HCT116 (cell line): ENCODE results near the gene FBXL19. TPM values are rescaled to one million over a fixed set of nuclear protein-coding genes. Genes with fewer than 3 reads are reported as not detected.

ENCODE experiments used
- ATAC-seq: fragments of 200-7000 bp; cut with Tn5 transposase; 2 replicates; pipeline ENCODE4 v1.9.1; 2020; ENCODE audit warnings: mild to moderate bottlenecking, moderate library complexity
- BruUV-seq: library from RNA; stranded (reverse); fragments of 400-500 nt; replicated peaks from 2 replicates; lab custom pipeline; 2021; lab: Mats Ljungman, UMichigan
- CTCF ChIA-PET: fragments of 300-600 bp; sonication (Branson Sonifier 250); formaldehyde crosslinking; loops from one replicate; lab custom pipeline; 2021; ENCODE audit warnings: antibody characterized with exemption; lab: Charles Lee
- POLR2A ChIA-PET: fragments of 300-600, 350-600 bp; sonication (Branson Sonifier 250); formaldehyde crosslinking; loops from one replicate; lab custom pipeline; 2021; ENCODE audit warnings: antibody characterized with exemption; lab: Charles Lee
- RAD21 ChIA-PET, 2 experiments: fragments of 300-600 bp; sonication (Branson Sonifier 250); formaldehyde crosslinking; loops; one replicate each; lab custom pipeline; 2023; ENCODE audit warnings: low total read pairs in 2 of 2; ENCODE audit not compliant: uncharacterized antibody in 2 of 2, unreplicated experiment in 2 of 2, low non-redundant PET in 1 of 2; lab: Charles Lee
- DNase-seq: peaks from one replicate; pipeline ENCODE4 v3.0.0-alpha.2; 2010; ENCODE audit warnings: low read depth, low spot score
- H2AFZ ChIP-seq: fragments of 200-600 bp; shearing (Covaris generic), sonication (generic); 2 replicates; pipeline ENCODE4 v1.6.1; 2017; ENCODE audit warnings: low read depth, mixed run types, mixed read lengths, antibody characterized with exemption, low read length; ENCODE audit not compliant: poor library complexity, severe bottlenecking
- H3K27ac ChIP-seq: 2 replicates; pipeline ENCODE4 v1.5.1; 2012; ENCODE audit warnings: low read depth, low read length
- H3K27me3 ChIP-seq: fragments of 200-600 bp; sonication (generic); 2 replicates; pipeline ENCODE4 v1.6.1; 2016; ENCODE audit warnings: mixed run types, low read length, mixed read lengths; ENCODE audit not compliant: insufficient read depth
- H3K36me3 ChIP-seq, 2 experiments: fragments of 200-500 bp in 1 of 2; fragments of 200-600 bp in 1 of 2; sonication (Bioruptor generic) in 1 of 2; sonication (generic) in 1 of 2; 2 replicates each; pipeline versions ENCODE4 v1.5.1 to v1.6.1; 2014 to 2016; ENCODE audit warnings: low read length in 2 of 2, inconsistent platforms in 1 of 2, mixed read lengths in 1 of 2, mixed run types in 1 of 2; ENCODE audit not compliant: insufficient read depth in 2 of 2, control insufficient read depth in 1 of 2
- H3K4me1 ChIP-seq, 2 experiments: fragments of 200-600 bp in 1 of 2; sonication (generic) in 1 of 2; 2 replicates each; pipeline versions ENCODE4 v1.5.1 to v1.6.1; 2012 to 2017; ENCODE audit warnings: low read length in 2 of 2, inconsistent platforms in 1 of 2, mild to moderate bottlenecking in 1 of 2, mixed read lengths in 1 of 2, mixed run types in 1 of 2, moderate library complexity in 1 of 2; ENCODE audit not compliant: insufficient read depth in 2 of 2, control insufficient read depth in 1 of 2
- H3K4me2 ChIP-seq: fragments of 200-600 bp; sonication (generic); 2 replicates; pipeline ENCODE4 v1.6.1; 2017; ENCODE audit warnings: mixed run types, low read length, mixed read lengths
- H3K4me3 ChIP-seq, 2 experiments: fragments of 200-600 bp in 1 of 2; sonication (generic) in 1 of 2; replicated peaks in 1 of 2; 2 replicates each; pipeline ENCODE4 v1.5.1; 2011 to 2016; ENCODE audit warnings: low read length in 2 of 2, control low read depth in 1 of 2, low read depth in 1 of 2, mild to moderate bottlenecking in 1 of 2, mixed read lengths in 1 of 2, mixed run types in 1 of 2
- H3K79me2 ChIP-seq: fragments of 200-600 bp; sonication (generic); 2 replicates; pipeline ENCODE4 v1.6.1; 2017; ENCODE audit warnings: mild to moderate bottlenecking, mixed run types, low read length, moderate library complexity, mixed read lengths; ENCODE audit not compliant: insufficient read depth
- H3K9ac ChIP-seq: fragments of 200-600 bp; sonication (generic); 2 replicates; pipeline ENCODE4 v1.6.1; 2016; ENCODE audit warnings: low read length, mixed read lengths
- H3K9me2 ChIP-seq: fragments of 200-600 bp; sonication (generic), shearing (Covaris generic); 2 replicates; pipeline ENCODE4 v1.6.1; 2017; ENCODE audit warnings: mixed run types, mild to moderate bottlenecking, moderate library complexity; ENCODE audit not compliant: insufficient read depth
- H3K9me3 ChIP-seq, 2 experiments: fragments of 200-500 bp in 1 of 2; fragments of 200-600 bp in 1 of 2; sonication (Bioruptor generic) in 1 of 2; sonication (generic) in 1 of 2; 2 replicates each; pipeline ENCODE4 v1.6.1; 2014 to 2017; ENCODE audit warnings: low read length in 2 of 2, mixed read lengths in 2 of 2, inconsistent platforms in 1 of 2, low read depth in 1 of 2, mild to moderate bottlenecking in 1 of 2, mixed run types in 1 of 2, moderate library complexity in 1 of 2; ENCODE audit not compliant: control insufficient read depth in 1 of 2, insufficient read depth in 1 of 2
- H4K20me1 ChIP-seq: fragments of 200-600 bp; sonication (generic), shearing (Covaris generic); 2 replicates; pipeline ENCODE4 v1.6.1; 2017; ENCODE audit warnings: mixed run types, mild to moderate bottlenecking, moderate library complexity; ENCODE audit not compliant: insufficient read depth
- CBX3 ChIP-seq: IDR thresholded peaks from 2 replicates; pipeline ENCODE4 v1.6.1; 2012; ENCODE audit warnings: low read depth
- CEBPB ChIP-seq: IDR thresholded peaks from 2 replicates; pipeline ENCODE4 v1.6.1; 2012; ENCODE audit warnings: low read depth
- CTCF ChIP-seq, 3 experiments: fragments of 200-600 bp in 1 of 3; sonication (generic) in 1 of 3; IDR thresholded peaks in 2 of 3; conservative IDR thresholded peaks in 1 of 3; 2 replicates each; pipeline ENCODE4 v1.5.1; 2012 to 2017; ENCODE audit warnings: low read depth in 2 of 3, low read length in 2 of 3, antibody characterized with exemption in 1 of 3, borderline replicate concordance in 1 of 3, control low read depth in 1 of 3, mild to moderate bottlenecking in 1 of 3, mixed read lengths in 1 of 3, mixed run types in 1 of 3, moderate library complexity in 1 of 3; ENCODE audit not compliant: insufficient read depth in 1 of 3
- EGR1 ChIP-seq: IDR thresholded peaks from 2 replicates; pipeline ENCODE4 v1.6.1; 2012; ENCODE audit warnings: low read depth
- ELF1 ChIP-seq: IDR thresholded peaks from 2 replicates; pipeline ENCODE4 v1.6.1; 2012; ENCODE audit warnings: low read depth, borderline replicate concordance
- FOSL1 ChIP-seq: IDR thresholded peaks from 2 replicates; pipeline ENCODE4 v1.6.1; 2012; ENCODE audit warnings: low read depth
- JUND ChIP-seq: IDR thresholded peaks from 2 replicates; pipeline ENCODE4 v1.6.1; 2012
- POLR2A ChIP-seq: IDR thresholded peaks from 2 replicates; pipeline ENCODE4 v1.7.0; 2011; ENCODE audit warnings: borderline replicate concordance; ENCODE audit not compliant: insufficient read depth, insufficient read length; ENCODE audit errors: extremely low read depth
- RAD21 ChIP-seq: IDR thresholded peaks from 2 replicates; pipeline ENCODE4 v1.6.1; 2012; ENCODE audit warnings: low read depth, mild to moderate bottlenecking
- REST ChIP-seq: IDR thresholded peaks from 2 replicates; pipeline ENCODE4 v1.6.1; 2012; ENCODE audit warnings: low read depth
- ZBTB33 ChIP-seq: IDR thresholded peaks from 2 replicates; pipeline ENCODE4 v1.6.1; 2011; ENCODE audit warnings: mild to moderate bottlenecking, low read length, moderate library complexity; ENCODE audit not compliant: insufficient replicate concordance; ENCODE audit errors: extremely low read depth
- ZFX ChIP-seq: fragments of 450-650 bp; IDR thresholded peaks from 2 replicates; pipeline ENCODE4 v1.6.1; 2017
- intact Hi-C: fragments of 100-400 bp; cut with micrococcal nuclease; formaldehyde crosslinking; loops from 2 replicates; pipeline ENCODE4 v1.10.0; 2022
- total RNA-seq: library from RNA; stranded (reverse); gene quantifications from one replicate; pipeline ENCODE4 v1.2.1, GENCODE V29; 2021; ENCODE audit not compliant: unreplicated experiment
- TF ChIP-seq, protein P1 (sequence below): IDR thresholded peaks from 2 replicates; pipeline ENCODE4 v1.6.1; 2012

FBXL19 gene
- total RNA-seq, 1 experiment from 2014 or later = 45.2 TPM

- Histone ChIP-seq H3K9me3 (no peaks in the 10 kb centered on the region), H3K27ac (no peak overlapping the region), H3K36me3 (no peaks in the 10 kb centered on the region), H2AFZ (no peak overlapping the region), H3K79me2 (no peaks in the 10 kb centered on the region), H3K4me3 (no peak overlapping the region), H3K4me2 (no peak overlapping the region), H4K20me1 (no peaks in the 10 kb centered on the region)
- BruUV-seq = no TSS peak
- ChIA-PET POLR2A (no interaction called here), RAD21 (no interaction called here), CTCF (no interaction called here)
- no peak for ATAC-seq
- TF ChIP-seq RAD21 (no peak), ZFX (no peak)
- TF ChIP-seq, all 23 proteins: peak for 0
- intact Hi-C loops = loop anchor here (10.0 kb wide), 1 partner anchor 705 kb away; no protein-coding TSS in a partner anchor
- Histone ChIP-seq H3K9me2 (no peaks in the 10 kb centered on the region), H3K4me1 (peaks cover 0 to 18% of the 10 kb centered on the region in 2 experiments; a peak in 3 of 4 replicates), H3K27me3 (no peaks in the 10 kb centered on the region), H3K9ac (no peak overlapping the region)
- DNase-seq = no peak
These were observed 66.2 kb downstream of the FBXL19 start for GRCh38 chr16:30989469-30990047.

- Histone ChIP-seq H3K36me3 (no peaks in the 10 kb centered on the region), H3K27me3 (no peaks in the 10 kb centered on the region), H3K79me2 (no peaks in the 10 kb centered on the region), H2AFZ (no peak overlapping the region), H4K20me1 (no peaks in the 10 kb centered on the region), H3K9me2 (no peaks in the 10 kb centered on the region), H3K4me2 (no peak overlapping the region), H3K4me3 (no peak overlapping the region), H3K9ac (no peak overlapping the region), H3K9me3 (no peaks in the 10 kb centered on the region), H3K4me1 (peaks cover 0 to 17% of the 10 kb centered on the region in 2 experiments; a peak in 3 of 4 replicates), H3K27ac (no peak overlapping the region)
- DNase-seq (no peak), ATAC-seq (no peak)
- ChIA-PET CTCF (no interaction called here), RAD21 (no interaction called here), POLR2A (no interaction called here)
- intact Hi-C loops = no loop called here
- BruUV-seq = no TSS peak
- TF ChIP-seq REST (no peak), ZBTB33 (no peak), CEBPB (no peak), POLR2A (no peak), EGR1 (no peak), ELF1 (no peak), JUND (no peak), CBX3 (no peak), CTCF (IDR thresholded peaks at IDR 0.05 in 2 of 3, conservative IDR thresholded peaks at IDR 0.05 in 1 of 3; ENCODE audit: borderline replicate concordance in 1 of 3, insufficient read depth in 1 of 3, low read depth in 2 of 3, low read length in 2 of 3) (no peak), RAD21 (no peak), FOSL1 (no peak)
- TF ChIP-seq, protein P1, sequence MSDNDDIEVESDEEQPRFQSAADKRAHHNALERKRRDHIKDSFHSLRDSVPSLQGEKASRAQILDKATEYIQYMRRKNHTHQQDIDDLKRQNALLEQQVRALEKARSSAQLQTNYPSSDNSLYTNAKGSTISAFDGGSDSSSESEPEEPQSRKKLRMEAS = no peak
These were observed 66.7 kb downstream of the FBXL19 start for GRCh38 chr16:30990105-30990504.
